ENCODE measurements around the gene LRRD1.

DNA sequence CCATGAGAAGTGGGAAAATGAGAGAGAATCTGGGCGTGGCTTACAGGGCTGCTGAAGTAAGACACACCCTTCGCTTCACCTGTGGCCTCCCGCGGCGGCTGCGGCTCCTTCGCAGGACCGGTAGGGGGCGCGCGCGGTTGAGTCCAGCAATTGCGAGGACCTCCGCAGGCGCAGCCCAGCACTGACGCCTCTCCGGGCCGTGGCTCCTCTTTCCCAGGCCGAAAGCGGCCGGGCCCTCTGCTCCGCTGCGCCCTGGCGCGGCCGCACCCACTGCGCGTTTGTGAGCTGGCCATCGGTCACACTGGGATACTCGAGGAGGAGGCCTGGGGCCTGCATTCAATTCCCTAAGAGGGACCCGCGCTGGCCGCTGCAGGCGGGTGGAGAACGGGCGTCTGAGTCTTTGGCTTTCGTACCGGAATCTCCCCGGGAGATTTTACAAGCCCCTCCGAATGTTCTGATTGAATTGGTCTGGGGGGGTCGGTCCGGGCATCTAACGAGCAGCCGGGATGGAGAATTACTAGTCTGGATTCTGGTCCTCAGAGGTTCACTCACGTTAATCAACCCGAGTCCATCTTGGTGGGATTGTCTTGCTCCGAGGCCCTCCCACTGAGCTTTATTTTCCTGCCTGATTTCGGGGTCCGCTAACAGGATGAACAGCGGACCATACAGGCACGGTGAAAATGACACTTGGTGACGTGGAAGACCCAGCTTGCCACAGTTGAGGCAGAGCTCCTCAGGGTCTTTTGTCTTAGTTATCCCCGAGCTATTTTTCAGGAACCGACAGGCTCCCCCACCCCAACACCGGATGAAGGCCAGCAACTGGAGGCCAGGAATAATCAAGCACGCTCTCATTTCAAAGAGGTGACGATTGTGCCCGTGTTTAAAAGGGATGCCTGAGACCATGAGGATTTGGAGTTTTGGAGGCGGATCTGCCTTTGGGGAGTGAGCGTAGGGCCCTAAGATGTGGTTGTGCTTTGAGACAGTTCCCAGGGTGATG is at the start of gene LRRD1:
- no peak for TF ChIP-seq EP300 (IDR thresholded peaks at IDR 0.05)
- TF ChIP-seq POLR2A (IDR thresholded peaks at IDR 0.05), result no peak
- TF ChIP-seq POLR2AphosphoS5 (IDR thresholded peaks at IDR 0.05), result no peak
